NCI-H2227 treated with DMSO at 0.1 percent for 48 hours (cell line): Measurements from ENCODE around the gene PNPLA3.
"Not testable (repeated sequence)": the region's sequence is repeated elsewhere in the genome, so short reads cannot be mapped to it uniquely, and the experiment has no call there.

Experiments used
- DNase-seq: peaks from one replicate; lab custom pipeline; 2025; lab: John Stamatoyannopoulos, UW

Gene PNPLA3

GRCh38 chr22:43890901-43891331, 32.7 kb upstream of the PNPLA3 start:
- DNase-seq = no peak

GRCh38 chr22:43891360-43892182, 32.0 kb upstream of the PNPLA3 start, which contains the start of gene PNPLA5:
PNPLA5 (minus strand) TSS chr22:43892013; CDS start chr22:43891880, 133 bp downstream.
- no peak for DNase-seq

- DNase-seq = no peak
These were observed 31.3 kb upstream of the PNPLA3 start for GRCh38 chr22:43892183-43892894.

GRCh38 chr22:43893266-43893665, 30.3 kb upstream of the PNPLA3 start:
- no peak for DNase-seq

GRCh38 chr22:43894122-43894521, 29.5 kb upstream of the PNPLA3 start:
- no peak for DNase-seq

- no peak for DNase-seq
These were observed 27.5 kb upstream of the PNPLA3 start for GRCh38 chr22:43895986-43896645.

- DNase-seq = no peak
These were observed 25.8 kb upstream of the PNPLA3 start for GRCh38 chr22:43897751-43898261.

- DNase-seq = no peak
These were observed 23.4 kb upstream of the PNPLA3 start for GRCh38 chr22:43900206-43900605.

GRCh38 chr22:43901976-43902643, 21.5 kb upstream of the PNPLA3 start:
- no peak for DNase-seq

- DNase-seq = not testable (repeated sequence)
These were observed 20.6 kb upstream of the PNPLA3 start for GRCh38 chr22:43903033-43903432.

GRCh38 chr22:43904412-43904811, 19.2 kb upstream of the PNPLA3 start:
- not testable (repeated sequence) for DNase-seq

GRCh38 chr22:43905681-43906080, 17.9 kb upstream of the PNPLA3 start:
- DNase-seq = no peak

GRCh38 chr22:43909708-43910107, 13.9 kb upstream of the PNPLA3 start:
- DNase-seq = no peak

- DNase-seq = no peak
These were observed 13.4 kb upstream of the PNPLA3 start for GRCh38 chr22:43910178-43910695.

- no peak for DNase-seq
These were observed 12.3 kb upstream of the PNPLA3 start for GRCh38 chr22:43911351-43911750.

GRCh38 chr22:43917521-43917920, 6.1 kb upstream of the PNPLA3 start:
- no peak for DNase-seq

GRCh38 chr22:43919106-43919973, 4.3 kb upstream of the PNPLA3 start:
- no peak for DNase-seq

- no peak for DNase-seq
These were observed 2.2 kb upstream of the PNPLA3 start for GRCh38 chr22:43921370-43921769.

GRCh38 chr22:43922123-43922522, 1.5 kb upstream of the PNPLA3 start:
- DNase-seq = no peak

GRCh38 chr22:43923191-43923590, 414 bp upstream of the PNPLA3 start:
- no peak for DNase-seq

- DNase-seq = no peak
These were observed 1.3 kb downstream of the PNPLA3 start for GRCh38 chr22:43924877-43925276.
